Dermis blood vessel endothelial cell (primary cell): ENCODE measurements around the gene MIEF1. TPM values are rescaled to one million over a fixed set of nuclear protein-coding genes. Genes with fewer than 3 reads are reported as not detected.

ENCODE experiments used
- DNase-seq: peaks from one replicate; pipeline ENCODE4 v3.0.0; 2010
- total RNA-seq: library from RNA; depleted of rRNA; stranded (reverse); fragments of >200 nt; gene quantifications from 2 replicates; pipeline ENCODE4 v1.2.3, GENCODE V29; 2014

Gene MIEF1
- total RNA-seq, 1 donor from 2014 or later: 19.4 TPM

- DNase-seq: no peak
Observed at GRCh38 chr22:39563571-39564428, 61.7 kb downstream of the MIEF1 start.

- no peak for DNase-seq
Observed at GRCh38 chr22:39565414-39565944, 63.4 kb downstream of the MIEF1 start.

DNA sequence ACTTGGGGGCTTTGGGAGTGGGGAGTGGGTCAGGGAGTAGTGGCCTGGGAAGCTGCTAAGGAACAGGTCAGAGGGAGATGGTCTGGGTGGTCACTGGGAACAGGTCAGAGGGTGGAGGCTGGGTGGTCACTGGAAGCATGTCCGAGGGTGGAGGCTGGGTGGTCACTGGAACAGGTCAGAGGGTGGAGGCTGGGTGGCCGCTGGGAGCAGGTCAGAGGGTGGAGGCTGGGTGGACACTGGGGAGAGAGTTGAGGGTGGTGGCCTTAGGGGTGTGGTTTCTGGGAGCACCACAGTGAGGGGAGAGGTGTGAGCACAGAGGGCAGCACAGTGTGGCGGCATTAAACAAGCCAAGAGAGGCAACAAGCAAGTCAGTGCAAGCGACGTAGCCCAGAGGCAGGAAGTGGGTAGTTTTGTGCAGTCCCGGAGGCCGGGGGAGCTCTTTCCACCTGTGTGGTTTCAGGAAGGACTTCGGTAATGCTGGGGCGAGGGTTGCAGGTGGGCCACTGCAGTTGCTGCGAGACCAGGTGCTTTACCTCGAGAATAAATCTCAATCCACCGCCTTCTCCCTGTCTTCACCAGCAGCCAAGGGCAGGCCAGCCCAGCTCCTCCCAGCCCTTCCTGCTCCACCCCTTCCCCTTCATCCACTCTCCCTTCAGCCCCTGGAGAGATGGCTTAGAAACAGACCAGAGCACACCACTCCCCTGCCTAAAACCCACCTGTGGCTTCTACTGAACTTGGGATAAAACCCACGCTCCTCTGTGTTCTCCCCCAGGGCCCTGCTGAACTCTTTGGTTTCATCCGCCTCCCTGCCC, 65.3 kb downstream of the MIEF1 start:
- DNase-seq: no peak

Other genes starting within 250 kb of the MIEF1 start
- gene RPL3, start 182.7 kb upstream of the MIEF1 start, total RNA-seq: 2,901 and 3,143 TPM in 2 replicates
- gene SYNGR1, start 152.3 kb upstream of the MIEF1 start, total RNA-seq: 0.98 and 1.0 TPM in 2 replicates
- 12.4 and 21.5 TPM in 2 replicates for gene TAB1, start 102.5 kb upstream of the MIEF1 start, total RNA-seq
- under 0.01 TPM in 1 of 2 replicates, not detected in the other for gene MGAT3, start 45.3 kb upstream of the MIEF1 start, total RNA-seq
- gene ATF4, start 18.3 kb downstream of the MIEF1 start, total RNA-seq: 150 and 159 TPM in 2 replicates
- 52.8 and 74.2 TPM in 2 replicates for gene RPS19BP1, start 30.5 kb downstream of the MIEF1 start, total RNA-seq
- gene CACNA1I, start 68.5 kb downstream of the MIEF1 start, total RNA-seq: not detected in 2 replicates